Activated CD4-positive, alpha-beta T cell treated with anti-CD3 and anti-CD28 coated beads, Interleukin-2, amount 50 U/mL, for 48 hours (primary cell): ENCODE data around the gene AGBL5.

Experiments used
- DNase-seq, 2 experiments: peaks; one replicate each; pipeline ENCODE4 v3.0.0-alpha.2; 2020

AGBL5 gene

DNA sequence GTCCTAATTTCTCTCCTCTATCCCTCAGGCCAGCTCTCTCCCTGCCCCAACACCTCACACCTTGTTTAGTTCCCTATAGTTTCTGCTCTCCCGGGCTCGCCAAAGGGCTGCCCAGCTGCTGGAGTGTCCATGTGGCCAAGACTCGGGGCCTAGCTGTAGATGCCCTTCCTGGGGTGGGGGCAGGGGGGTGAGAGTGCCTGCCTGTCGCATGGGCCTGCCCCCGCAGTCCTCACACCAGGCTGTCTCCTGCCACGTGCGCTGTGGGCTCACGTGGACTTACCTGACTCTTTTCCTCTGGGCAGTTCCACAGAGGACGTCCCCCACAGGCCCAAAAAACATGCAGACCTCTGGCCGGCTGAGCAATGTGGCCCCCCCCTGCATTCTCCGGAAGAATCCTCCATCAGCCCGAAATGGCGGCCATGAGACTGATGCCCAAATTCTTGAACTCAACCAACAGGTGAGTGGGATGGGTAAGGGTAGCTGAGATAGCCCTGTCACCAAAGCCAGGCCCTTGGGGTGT, 26.1 kb upstream of the AGBL5 start:
- no peak for DNase-seq

DNA sequence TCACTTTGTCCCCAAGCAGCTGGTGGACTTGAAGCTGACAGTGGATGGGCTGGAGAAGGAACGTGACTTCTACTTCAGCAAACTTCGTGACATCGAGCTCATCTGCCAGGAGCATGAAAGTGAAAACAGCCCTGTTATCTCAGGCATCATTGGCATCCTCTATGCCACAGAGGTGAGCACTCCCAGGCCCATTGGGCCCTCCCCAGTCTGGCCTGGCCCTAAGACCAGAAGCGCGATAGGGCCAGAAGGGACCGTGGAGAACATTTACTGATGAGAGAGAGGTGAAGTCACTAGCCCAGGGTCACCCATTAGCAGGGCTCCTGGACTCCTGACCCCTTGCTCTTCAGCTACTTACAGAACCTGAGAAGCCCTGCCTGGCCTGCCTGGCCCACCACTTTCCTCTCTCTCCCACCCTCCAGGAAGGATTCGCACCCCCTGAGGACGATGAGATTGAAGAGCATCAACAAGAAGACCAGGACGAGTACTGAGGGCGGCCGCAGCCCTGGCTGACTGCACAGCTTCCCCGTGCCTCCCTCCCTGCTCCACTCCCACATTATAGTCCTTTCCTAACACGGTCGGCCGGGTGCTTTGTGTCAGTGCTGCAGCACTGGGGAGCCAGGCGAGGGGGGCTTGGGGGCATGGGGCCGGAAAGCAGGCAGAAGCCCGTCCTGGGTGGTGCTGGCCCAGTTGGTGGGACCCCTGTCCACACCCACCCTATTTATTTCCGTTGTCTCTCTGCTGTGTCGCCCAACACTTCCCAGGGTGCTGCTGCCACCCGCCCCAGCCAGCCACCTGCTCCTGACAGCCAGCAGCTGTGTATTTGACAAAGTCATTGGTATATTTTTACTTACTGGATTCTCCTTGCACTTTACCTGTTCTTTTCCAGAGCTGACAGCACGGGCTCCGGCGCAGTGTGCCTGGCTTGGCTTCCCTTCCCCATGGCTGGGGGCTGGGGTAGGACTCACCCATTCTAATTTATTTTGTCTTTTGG, 25.3 kb upstream of the AGBL5 start:
- no peak for DNase-seq

DNA sequence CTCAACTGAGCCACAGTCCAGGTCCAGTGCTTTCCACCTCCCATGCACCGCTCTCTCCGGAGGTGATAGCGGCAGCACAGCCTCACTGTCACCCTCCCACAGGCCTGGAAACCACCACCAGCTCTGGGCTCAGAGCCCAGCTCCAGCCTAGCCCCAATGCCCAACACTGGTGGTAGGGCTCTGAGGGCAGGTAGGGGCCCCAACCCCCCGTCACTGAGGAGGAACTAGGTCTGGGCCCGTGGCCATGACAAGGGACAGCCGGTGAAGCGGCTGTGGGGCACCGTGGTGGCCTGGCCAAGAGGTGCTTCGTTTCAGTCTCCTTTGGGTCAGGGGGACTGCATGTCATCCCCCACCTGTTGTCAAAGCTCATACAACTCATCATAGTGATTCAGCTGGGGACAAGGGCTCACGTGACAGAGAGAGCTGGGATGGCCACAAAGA, 24.2 kb upstream of the AGBL5 start:
- no peak for DNase-seq

DNA sequence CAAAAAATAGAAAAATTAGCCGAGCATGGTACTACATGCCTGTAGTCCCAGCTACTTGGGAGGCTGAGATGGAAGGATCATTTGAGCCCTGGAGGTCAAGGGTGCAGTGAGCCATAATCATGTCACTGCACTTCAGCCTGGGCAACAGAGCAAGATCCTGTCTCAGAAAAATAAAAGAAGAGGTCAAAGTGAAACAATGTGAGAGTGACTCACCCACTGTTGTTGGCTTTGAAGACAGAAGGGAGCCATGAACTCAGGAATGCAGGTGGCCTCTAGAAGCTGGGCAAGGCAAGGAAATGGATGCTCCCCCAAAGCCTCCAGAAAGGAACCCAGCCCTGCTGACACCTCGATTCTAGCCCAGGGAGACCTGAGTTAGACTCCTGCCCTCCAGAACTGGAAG, 22.4 kb upstream of the AGBL5 start:
- no peak for DNase-seq

DNA sequence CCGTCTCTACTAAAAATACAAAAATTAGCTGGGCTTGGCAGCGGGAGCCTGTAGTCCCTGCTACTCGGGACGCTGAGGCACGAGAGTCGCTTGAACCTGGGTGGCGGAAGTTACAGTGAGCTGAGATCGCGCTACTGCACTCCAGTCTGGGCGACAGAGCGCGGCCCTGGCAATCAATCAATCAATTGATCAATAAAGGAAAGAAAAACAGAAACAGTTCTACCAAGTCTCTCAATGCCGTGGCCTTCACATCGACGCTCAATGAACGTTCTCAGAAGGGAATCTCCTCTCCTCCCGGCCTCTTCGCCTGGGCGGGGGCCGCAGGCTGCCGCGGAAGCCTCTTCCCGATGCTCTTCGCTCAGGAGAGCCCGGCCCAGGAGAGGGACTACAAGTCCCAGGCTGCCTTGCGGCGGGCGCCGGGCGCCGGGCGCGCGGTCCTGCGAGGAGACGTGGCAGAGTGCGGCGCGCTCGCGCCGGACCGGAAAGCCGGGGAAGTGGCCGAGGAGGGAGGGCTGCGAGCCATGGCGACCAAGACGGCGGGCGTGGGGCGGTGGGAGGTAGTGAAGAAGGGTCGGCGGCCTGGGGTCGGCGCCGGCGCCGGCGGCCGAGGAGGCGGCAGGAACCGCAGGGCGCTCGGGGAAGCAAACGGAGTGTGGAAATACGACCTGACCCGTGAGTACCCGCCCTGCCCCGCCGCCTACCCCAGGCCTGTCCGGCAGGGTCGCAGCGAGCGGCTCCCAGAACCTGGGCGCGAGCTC, 18.8 kb upstream of the AGBL5 start, which contains the start of gene TMEM214:
Gene TMEM214 (plus strand): TSS at position 471 of the 758 bp plus-strand sequence. CDS start 51 bp downstream, at position 522.
- peak; percentile 83 to 87 for DNase-seq

DNA sequence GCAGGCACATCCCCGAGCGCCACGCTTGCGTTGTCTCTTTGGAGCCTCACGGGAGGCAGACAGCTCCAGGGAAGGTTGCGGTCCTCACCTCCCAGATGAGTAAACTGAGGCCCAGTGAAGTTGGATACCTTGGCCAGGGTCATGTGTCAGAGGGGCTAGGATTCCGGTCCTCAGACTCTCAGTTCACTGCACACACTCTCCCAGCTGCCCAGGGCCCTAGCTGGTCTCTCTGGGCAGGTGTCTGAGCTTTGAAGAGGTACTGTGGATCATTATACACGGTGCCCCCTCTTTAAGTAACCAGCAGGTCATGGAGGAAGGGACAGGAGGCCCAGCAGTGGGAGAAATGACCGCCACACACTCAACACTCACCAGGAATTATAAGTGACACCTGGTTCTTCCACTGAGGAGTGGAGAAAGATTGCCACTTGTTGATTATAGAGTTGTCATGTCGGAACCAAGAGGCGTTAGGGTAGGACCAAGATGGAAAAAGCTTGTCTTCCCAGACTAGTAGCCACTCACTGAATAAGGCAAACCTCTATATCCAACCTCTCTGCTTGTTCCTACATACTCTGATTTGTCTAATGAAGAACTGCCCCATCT, 18.1 kb upstream of the AGBL5 start:
- no peak for DNase-seq

DNA sequence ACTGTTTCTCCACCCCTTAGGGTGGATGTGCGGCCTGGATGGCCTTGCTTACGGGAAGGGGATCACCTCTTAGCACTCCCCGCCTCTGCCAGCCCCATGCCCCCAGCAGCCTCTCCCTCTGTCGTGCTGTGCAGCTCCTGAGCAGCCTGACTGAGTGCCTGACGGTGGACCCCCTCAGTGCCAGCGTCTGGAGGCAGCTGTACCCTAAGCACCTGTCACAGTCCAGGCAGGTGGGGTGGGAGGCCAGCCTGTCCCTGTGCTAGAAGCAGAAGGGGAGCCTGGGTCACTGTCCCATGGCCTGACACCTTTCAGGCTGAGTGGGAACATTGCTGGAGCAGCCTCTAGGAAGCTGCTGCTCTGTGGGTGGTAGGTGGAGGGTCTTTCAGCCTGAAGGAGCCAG, 13.5 kb upstream of the AGBL5 start:
- no peak for DNase-seq

DNA sequence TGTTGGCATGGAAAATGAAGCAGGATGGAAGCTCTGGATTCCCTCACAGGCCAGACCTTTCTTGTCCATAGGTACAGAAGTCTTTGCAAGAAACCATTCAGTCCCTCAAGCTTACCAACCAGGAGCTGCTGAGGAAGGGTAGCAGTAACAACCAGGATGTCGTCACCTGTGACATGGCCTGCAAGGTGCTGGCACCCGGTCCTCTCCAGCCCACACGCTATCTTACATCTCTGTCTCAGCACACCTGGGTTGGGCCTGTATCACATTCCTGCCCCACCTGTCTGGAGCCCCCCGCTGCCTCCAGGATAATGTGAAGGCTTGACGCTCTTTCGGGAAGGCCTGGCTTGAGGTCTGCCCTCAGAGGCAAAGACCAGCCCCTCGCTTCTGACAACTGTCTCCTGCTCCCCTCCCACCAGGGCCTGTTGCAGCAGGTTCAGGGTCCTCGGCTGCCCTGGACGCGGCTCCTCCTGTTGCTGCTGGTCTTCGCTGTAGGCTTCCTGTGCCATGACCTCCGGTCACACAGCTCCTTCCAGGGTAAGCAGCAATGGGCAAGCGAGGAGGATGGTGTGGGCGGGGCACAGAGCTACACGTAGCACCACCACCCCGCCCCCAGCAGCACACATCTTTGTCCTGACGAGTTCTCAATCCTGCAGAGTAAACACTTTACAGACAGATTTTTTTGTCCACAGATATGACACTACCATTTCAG, 12.7 kb upstream of the AGBL5 start:
- no peak for DNase-seq

DNA sequence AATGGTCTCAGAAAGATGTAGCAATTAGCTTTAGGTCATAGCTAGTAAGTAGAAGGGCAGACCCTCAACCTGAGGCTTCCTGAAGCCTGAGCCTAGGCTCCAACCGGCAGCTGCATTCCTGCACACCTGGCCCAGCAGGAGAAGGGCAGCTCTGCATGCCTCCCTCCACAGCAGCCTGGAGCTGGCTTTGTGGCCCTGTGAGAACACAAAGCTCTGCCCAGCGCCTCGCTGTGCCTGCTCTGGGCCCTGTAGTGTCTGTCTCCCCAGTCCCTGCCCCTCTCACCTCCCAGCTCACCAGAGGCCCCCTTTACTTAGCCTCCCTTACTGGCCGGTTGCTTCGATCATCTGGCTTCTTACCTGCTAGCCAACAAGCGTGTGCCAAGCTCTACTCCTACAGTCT, 12.0 kb upstream of the AGBL5 start:
- no peak for DNase-seq

DNA sequence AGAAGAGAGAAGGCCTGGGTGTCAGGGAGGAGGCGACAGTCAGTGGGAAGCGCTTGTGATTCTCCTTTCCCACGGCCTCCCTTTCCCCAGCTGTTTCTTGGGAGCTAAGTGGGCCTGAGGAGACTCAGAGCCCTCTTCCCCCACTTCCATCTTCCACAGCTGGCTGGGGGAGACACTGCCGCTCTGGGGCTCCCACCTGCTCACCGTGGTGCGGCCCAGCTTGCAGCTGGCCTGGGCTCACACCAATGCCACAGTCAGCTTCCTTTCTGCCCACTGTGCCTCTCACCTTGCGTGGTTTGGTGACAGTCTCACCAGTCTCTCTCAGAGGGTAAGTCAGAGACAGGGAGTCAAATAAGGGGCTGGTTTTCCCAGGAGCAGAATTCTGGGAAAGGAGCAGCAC, 11.6 kb upstream of the AGBL5 start:
- DNase-seq: no peak

DNA sequence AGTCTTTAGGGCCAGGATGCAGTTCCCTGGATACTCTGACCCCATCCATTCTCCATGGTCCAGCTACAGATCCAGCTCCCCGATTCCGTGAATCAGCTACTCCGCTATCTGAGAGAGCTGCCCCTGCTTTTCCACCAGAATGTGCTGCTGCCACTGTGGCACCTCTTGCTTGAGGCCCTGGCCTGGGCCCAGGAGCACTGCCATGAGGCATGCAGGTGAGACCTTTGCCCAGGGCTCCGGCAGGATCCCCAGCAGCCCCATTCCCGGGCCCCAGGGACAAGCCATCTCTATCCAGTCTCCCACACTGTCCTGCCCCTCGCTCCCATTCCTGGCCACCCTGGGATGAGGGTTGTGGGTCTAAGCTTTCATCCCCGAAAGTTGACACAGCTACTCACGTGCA, 11.2 kb upstream of the AGBL5 start:
- no peak for DNase-seq

DNA sequence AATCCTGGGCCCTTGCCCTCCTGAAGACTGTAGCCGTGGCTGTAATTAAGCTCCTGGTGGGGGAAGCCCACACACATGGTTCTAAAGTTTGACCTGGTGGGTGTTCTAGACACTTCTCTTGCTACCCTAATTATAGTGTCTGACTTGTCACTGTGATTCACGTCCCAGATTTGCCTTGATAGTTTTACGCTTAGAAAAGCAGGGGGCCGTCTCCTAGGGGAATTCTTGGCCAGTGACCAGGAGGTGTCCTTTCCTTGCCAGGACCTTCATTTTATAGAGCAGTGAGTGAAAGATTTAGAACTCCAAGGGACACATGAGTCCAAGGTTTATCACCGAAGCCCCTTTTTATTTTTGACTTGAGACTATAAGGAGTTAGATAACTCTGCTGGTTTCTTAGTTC, 9.7 kb upstream of the AGBL5 start:
- DNase-seq: no peak

DNA sequence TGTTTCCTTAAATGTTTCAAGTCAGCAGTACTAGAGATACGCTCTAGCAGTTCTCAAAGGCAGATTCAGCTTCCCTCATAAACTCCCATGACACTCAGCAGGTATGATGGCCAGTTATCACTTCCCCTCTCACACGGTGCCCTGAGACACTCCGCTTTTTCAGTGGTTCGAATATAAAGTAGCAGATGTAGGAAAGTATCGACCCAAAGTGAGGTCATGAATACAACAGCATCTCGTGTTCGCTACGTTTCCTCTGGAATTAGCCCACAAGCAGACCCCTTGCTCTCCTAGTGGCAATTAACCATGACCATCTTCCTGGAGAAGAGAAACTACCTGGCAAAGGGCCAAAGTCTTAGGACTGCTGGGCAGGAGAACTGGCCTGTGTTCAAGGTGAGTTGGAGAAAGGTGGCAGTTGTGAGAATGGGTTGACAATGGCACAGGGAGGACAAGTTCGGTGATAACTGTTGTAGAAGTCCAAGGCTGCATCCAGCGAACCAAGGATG, 9.3 kb upstream of the AGBL5 start:
- no peak for DNase-seq

DNA sequence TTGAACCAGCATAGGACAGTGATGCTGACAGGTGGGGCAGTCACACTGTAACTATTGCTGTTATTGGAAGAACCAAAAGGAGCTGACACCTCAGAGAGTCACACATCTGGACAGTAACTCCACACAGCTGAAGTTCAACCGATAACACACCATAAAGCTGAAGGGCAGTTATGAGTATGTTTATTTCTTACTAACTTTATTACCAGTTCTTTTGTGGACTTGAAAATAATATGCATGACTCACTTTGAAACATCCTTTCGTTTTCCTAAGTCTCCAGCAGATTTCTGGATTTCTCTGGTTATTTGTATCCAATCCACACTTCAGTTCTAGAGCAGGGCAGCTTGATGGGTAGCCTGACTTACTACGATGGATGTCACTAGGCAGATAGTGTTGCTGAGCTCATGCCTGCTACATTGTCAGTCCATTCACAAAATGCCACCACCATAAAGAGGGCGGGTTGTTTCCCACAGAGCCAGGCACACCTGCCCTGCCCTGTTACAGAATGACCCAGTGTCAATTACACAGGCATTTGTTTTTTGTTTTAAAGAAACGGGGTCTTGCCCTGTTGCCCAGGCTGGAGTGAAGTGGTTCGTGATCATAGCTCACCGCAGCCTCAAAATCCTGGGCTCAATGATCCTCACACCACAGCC, 8.4 kb upstream of the AGBL5 start:
- no peak for DNase-seq

DNA sequence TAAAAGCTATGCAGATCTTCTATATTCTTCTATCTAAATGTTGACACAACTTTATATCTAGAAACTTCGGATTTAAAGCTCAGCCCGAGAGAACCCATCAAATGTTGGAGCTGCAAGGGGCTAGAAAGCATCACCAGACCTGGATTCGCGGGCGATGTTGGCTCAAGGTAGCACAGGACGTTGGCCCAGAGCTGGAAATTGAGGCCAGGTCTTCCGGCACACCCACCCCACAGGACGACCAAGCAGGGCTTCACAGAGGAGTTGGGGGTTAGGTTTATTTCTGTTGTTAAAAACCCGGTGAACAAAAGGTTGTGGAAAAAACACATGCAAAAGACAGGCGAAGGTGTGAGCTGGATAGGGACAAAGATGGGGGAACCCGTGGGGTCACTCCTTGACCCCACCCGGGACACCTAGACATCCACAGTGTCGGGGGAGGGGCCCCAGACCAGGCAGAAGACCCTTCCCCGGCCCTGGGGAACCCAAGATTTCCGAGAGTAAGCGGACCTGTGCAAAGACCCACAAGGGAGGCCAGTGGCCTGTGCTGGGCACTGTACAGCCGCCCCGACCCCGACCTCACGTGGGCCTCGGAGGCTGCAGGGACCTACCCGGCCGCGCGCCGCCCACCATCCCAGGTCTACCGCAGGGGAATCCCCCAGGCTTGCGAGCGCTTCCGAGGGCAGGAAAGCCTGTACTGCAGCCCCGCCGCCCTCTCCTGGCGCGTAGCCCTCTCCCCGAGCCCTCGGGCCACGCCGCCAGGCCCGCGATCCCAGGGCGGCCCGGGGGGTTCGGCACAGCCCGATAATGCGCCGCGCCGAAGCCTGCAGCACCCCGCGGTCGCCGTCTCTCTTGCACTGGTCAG, 1.8 kb upstream of the AGBL5 start:
- DNase-seq: peak; percentile 71 to 78

DNA sequence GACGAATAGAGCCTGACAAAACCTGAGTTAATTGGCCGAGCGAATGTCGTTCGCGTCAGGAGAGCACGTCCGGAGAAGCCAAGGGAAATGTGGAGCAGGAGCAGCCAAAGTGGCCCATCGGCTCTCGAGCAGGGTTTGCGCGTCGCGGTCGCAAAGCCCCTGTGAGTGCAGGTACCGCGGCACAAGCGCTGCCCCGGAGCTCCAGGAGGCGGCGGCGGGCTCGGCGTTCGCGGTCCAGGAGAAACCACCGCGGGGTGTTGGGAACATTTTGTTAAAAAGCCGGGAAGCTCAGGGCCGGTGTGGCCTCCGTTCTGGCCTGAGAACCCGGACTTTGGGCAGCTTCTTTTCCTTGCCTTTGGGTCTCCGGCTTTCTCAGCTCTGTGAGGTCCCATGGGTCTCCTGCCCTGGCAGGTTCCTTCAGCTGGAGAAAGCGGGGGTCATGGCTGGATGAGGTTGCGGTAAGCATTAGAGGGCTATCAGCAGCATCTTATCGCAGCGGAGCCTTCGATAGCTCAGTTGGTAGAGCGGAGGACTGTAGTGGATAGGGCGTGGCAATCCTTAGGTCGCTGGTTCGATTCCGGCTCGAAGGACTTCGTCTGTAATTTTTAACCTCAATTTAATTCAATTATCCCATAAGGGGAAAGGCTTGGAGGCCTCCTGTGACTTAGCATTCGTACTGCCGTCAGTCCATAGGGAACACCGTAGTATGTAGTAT, 1.0 kb upstream of the AGBL5 start:
- peak; percentile 91 to 94 for DNase-seq

DNA sequence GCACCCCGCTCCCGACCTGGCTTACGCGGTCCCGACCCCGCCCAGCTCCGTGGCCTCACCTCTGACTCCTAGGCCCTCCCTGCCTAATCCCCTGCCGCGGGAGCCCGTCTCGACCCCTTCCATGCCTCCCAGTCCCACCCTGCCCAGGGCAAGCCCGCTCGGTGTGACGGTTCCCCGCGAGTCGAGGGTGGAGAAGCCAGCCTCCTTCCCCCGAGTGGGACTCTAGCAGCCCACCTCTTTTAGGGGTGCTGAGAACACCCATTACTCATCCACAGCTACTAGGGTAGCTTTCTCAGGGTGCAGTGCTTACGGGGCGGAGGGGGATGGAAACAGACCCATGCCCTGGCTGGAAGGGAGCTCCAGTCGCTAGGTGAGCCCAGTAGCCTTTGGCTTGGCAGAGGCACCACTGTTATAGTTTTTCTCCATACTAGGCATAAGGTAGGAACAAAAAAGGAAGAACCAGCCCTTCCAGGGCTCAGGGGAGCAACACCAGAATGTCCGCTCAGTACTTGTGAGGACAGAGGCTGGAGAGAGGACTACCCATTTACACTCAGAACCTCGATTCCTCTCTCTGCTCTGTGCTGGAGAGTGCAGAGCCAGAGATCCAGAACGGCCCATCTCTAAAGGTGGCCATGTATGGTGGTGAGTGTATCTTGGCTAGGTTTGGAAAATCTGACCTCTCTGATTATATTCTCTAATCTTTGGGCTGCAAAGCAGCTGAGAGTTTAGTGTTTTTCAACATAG, 606 bp downstream of the AGBL5 start:
- peak; percentile 34 to 41 for DNase-seq

DNA sequence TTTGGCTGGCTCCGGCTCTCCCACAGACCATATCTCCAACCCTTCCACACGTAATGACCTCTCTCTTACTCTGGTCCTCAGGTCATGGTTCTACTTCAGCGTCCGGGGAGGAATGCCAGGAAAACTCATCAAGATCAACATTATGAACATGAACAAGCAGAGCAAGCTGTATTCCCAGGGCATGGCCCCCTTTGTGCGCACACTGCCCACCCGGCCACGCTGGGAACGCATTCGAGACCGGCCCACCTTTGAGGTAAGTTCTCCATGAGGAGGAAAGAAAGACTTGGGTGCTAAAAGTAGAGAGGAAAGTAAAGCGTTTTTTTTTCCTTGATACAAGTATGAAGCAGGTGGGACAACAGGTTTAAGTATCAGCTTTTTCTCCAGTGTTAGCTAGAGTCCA, 1.9 kb downstream of the AGBL5 start:
- no peak for DNase-seq

DNA sequence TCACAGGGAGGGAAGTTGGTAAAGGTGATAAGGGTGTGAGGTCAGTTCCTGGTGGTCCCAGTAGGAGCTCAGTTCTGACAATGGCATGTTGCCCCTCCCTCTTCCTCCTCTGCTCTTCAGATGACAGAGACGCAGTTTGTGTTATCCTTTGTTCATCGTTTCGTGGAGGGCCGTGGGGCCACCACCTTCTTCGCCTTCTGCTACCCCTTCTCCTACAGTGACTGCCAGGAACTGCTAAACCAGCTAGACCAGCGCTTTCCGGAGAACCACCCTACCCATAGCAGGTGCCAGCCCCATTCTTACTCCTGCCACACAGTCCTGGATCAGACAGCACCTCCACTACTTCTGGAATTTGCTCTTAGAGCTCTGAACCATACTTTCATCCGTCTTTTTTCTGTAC, 2.3 kb downstream of the AGBL5 start:
- no peak for DNase-seq
